ENCODE measurements around the gene CCBE1. TPM values are rescaled to one million over a fixed set of nuclear protein-coding genes. Genes with fewer than 3 reads are reported as not detected.

CCBE1 gene
- total RNA-seq, 3 donors from 2014 or later (not counting 1 experiment from before 2014, with no cell fraction given) = 0.05 TPM; not detected in 2

- Mint-ChIP-seq H3K27ac (no peak overlapping the region), H3K4me3 (no peak overlapping the region), H3K27me3 (ENCODE audit: low read depth in 2 of 2) (peaks cover 0 to under 1% of the 10 kb centered on the region in 2 donors), H3K4me1 (no peaks in the 10 kb centered on the region), H3K9me3 (peaks cover 2 to 5% of the 10 kb centered on the region in 2 donors), H3K36me3 (no peaks in the 10 kb centered on the region)
- Histone ChIP-seq H3K27me3 (ENCODE audit: control insufficient read depth, insufficient read depth, low read length) (no peaks in the 10 kb centered on the region), H3K9me3 (ENCODE audit: control insufficient read depth, insufficient read depth, low read length) (no peaks in the 10 kb centered on the region), H3K4me3 (ENCODE audit: low read length) (no peak overlapping the region), H3K27ac (ENCODE audit: low read length) (no peak overlapping the region), H3K36me3 (ENCODE audit: control insufficient read depth, insufficient read depth, low read length) (no peaks in the 10 kb centered on the region), H3K4me1 (ENCODE audit: control insufficient read depth, insufficient read depth, low read length) (no peaks in the 10 kb centered on the region)
- ATAC-seq = no peak
- intact Hi-C loops (cut with micrococcal nuclease) = no loop called here
- DNase-seq = no peak
- 69% methylated on average over 2 of the region's 2 CpGs for WGBS (ENCODE audit: insufficient coverage)
- no peak for TF ChIP-seq CTCF (IDR thresholded peaks at IDR 0.05)
These were observed 38.8 kb upstream of the CCBE1 start for GRCh38 chr18:59736061-59736460.

GRCh38 chr18:59735269-59735860, 38.1 kb upstream of the CCBE1 start:
- Mint-ChIP-seq H3K4me1 (no peaks in the 10 kb centered on the region), H3K4me3 (no peak overlapping the region), H3K36me3 (no peaks in the 10 kb centered on the region), H3K9me3 (peaks cover 2 to 5% of the 10 kb centered on the region in 2 donors), H3K27ac (no peak overlapping the region), H3K27me3 (ENCODE audit: low read depth in 2 of 2) (peaks cover 0 to 2% of the 10 kb centered on the region in 2 donors)
- no peak for TF ChIP-seq CTCF (IDR thresholded peaks at IDR 0.05)
- no peaks in the 10 kb centered on the region for H3K36me3 ChIP-seq (ENCODE audit: control insufficient read depth, insufficient read depth, low read length)
- WGBS (ENCODE audit: insufficient coverage) = 100% methylated on average over 1 of the region's 2 CpGs
- intact Hi-C loops (cut with micrococcal nuclease) = no loop called here
- DNase-seq (no peak), ATAC-seq (no peak)
- H3K9me3 ChIP-seq (ENCODE audit: control insufficient read depth, insufficient read depth, low read length) = no peaks in the 10 kb centered on the region
- no peaks in the 10 kb centered on the region for H3K4me1 ChIP-seq (ENCODE audit: control insufficient read depth, insufficient read depth, low read length)
- no peak overlapping the region for H3K27ac ChIP-seq (ENCODE audit: low read length)
- no peaks in the 10 kb centered on the region for H3K27me3 ChIP-seq (ENCODE audit: control insufficient read depth, insufficient read depth, low read length)
- no peak overlapping the region for H3K4me3 ChIP-seq (ENCODE audit: low read length)

GRCh38 chr18:59733421-59733820, 36.2 kb upstream of the CCBE1 start:
- TF ChIP-seq CTCF (IDR thresholded peaks at IDR 0.05) = no peak
- no peak for ATAC-seq
- peaks cover 0 to 2% of the 10 kb centered on the region in 2 donors for H3K27me3 Mint-ChIP-seq (ENCODE audit: low read depth in 2 of 2)
- DNase-seq = no peak
- H3K4me1 Mint-ChIP-seq = no peaks in the 10 kb centered on the region
- Histone ChIP-seq H3K27me3 (ENCODE audit: control insufficient read depth, insufficient read depth, low read length) (no peaks in the 10 kb centered on the region), H3K9me3 (ENCODE audit: control insufficient read depth, insufficient read depth, low read length) (no peaks in the 10 kb centered on the region), H3K36me3 (ENCODE audit: control insufficient read depth, insufficient read depth, low read length) (no peaks in the 10 kb centered on the region), H3K4me3 (ENCODE audit: low read length) (no peak overlapping the region), H3K27ac (ENCODE audit: low read length) (no peak overlapping the region), H3K4me1 (ENCODE audit: control insufficient read depth, insufficient read depth, low read length) (no peaks in the 10 kb centered on the region)
- WGBS (ENCODE audit: insufficient coverage) = 79% methylated on average over 1 of the region's 1 CpG
- H3K27ac Mint-ChIP-seq = no peak overlapping the region
- no peaks in the 10 kb centered on the region for H3K36me3 Mint-ChIP-seq
- H3K4me3 Mint-ChIP-seq = no peak overlapping the region
- H3K9me3 Mint-ChIP-seq = no peaks in the 10 kb centered on the region
- intact Hi-C loops (cut with micrococcal nuclease) = no loop called here

- Histone ChIP-seq H3K27me3 (ENCODE audit: control insufficient read depth, insufficient read depth, low read length) (no peaks in the 10 kb centered on the region), H3K9me3 (ENCODE audit: control insufficient read depth, insufficient read depth, low read length) (no peaks in the 10 kb centered on the region), H3K27ac (ENCODE audit: low read length) (no peak overlapping the region), H3K36me3 (ENCODE audit: control insufficient read depth, insufficient read depth, low read length) (no peaks in the 10 kb centered on the region), H3K4me3 (ENCODE audit: low read length) (no peak overlapping the region), H3K4me1 (ENCODE audit: control insufficient read depth, insufficient read depth, low read length) (no peaks in the 10 kb centered on the region)
- WGBS (ENCODE audit: insufficient coverage) = 0% methylated on average over 1 of the region's 1 CpG
- ATAC-seq (no peak), DNase-seq (no peak)
- TF ChIP-seq CTCF (IDR thresholded peaks at IDR 0.05) = no peak
- no peak overlapping the region for H3K27ac Mint-ChIP-seq
- H3K4me3 Mint-ChIP-seq = no peak overlapping the region
- no peaks in the 10 kb centered on the region for H3K9me3 Mint-ChIP-seq
- intact Hi-C loops (cut with micrococcal nuclease) = no loop called here
- no peaks in the 10 kb centered on the region for H3K4me1 Mint-ChIP-seq
- H3K27me3 Mint-ChIP-seq (ENCODE audit: low read depth in 2 of 2) = peaks cover 0 to 2% of the 10 kb centered on the region in 2 donors
- no peaks in the 10 kb centered on the region for H3K36me3 Mint-ChIP-seq
These were observed 33.7 kb upstream of the CCBE1 start for GRCh38 chr18:59730896-59731295.

Data from natural killer cell (primary cell).